SHP77 treated with DMSO at 0.1 percent for 48 hours (cell line): ENCODE results near the gene NR1D2.

Source experiments
- DNase-seq: peaks from one replicate; lab custom pipeline; 2025; lab: John Stamatoyannopoulos, UW

Gene NR1D2

DNA sequence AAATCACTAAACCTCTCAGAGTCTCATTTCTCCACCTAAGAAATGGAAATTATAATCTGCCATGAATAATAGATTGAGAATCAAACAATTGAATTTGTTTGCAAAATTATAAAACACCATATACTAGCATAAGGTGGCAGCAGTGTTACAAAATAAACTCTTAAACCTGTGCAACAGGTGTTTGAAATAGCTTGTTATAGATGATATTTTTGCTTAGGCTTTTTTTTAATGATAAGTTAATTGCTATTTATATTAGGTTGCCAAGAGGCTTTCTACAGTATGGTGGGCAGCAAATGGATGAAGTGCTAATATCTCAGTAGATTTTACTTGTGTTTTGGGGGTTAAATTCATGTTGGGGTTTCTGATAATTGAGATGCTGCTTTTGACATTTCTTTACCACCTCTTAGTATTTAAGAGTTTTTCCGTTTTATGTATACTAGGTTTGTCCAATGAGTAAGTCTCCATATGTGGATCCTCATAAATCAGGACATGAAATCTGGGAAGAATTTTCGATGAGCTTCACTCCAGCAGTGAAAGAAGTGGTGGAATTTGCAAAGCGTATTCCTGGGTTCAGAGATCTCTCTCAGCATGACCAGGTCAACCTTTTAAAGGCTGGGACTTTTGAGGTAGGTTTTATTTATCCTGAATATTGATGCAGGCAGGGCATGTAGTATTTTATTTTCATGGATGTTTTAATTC lies 19.6 kb downstream of the NR1D2 start:
- DNase-seq = no peak

DNA sequence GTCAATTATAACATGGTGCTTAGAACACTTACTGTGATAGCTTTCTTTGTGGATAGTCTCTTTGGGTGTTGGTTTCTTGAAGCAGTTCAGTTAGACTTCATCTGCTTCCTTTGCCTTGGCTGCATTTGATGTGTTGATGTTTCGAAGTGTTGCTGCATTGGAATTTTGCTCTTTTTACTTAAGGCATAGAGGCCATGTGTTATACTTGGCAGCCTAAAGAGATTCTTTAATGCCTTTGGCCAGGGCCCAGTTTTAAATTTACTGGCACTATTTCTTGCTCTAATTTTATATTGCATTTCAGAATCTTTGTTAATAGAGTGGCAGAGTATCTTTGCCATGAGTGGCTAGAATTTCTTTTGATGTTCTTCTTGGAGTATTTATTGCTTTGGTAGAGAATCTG lies 21.2 kb downstream of the NR1D2 start:
- no peak for DNase-seq

DNA sequence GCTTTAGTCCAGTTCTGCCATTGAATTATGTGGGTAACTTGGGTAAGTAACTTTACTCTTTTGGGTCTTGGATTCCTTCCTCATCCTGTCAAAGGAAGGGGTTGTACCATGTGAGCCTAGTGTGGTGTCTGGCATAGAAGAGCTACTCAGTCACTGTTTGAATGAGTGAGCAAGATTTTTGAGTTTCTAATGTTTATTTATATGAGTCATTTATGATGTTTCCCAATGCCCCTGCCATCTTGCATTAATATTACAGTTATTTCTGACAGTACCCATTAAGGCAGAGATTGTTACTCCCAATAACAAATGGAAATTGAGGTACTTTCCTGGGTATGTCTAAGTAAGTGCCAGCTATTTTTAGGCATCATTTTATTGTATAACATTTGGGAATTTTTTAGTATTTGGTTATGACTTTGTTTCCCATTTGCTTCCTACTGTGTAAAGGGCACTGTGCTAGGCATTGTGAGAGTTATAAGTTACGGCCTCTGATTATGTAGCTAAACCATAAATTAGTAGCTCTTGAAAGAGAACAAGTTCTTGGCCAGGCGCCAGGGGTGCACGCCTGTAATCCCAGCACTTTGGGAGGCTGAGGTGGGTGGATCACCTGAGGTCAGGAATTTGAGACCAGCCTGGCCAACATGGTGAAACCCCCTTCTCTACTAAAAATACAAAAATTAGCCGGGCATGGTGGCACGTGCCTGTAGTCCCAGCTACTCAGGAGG lies 23.5 kb downstream of the NR1D2 start:
- DNase-seq = no peak

DNA sequence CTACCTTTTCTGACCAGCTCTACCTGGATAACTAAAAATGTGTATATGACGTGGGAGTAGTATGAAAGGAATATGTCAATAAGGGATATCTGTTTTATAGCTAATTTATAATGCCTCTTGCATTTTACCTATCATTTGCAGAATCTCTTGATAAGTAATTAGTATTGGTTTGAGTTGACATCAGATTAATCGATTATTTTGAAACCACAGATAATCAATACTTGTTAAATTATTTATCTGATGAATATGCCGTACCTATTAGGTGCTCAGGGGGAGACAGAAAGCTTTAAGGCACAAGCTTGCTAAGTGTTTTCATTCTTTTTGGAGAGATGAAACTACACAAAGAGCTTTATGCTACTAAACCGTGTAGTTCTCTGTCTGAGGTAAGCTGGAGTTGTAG lies 24.3 kb downstream of the NR1D2 start:
- DNase-seq = no peak

DNA sequence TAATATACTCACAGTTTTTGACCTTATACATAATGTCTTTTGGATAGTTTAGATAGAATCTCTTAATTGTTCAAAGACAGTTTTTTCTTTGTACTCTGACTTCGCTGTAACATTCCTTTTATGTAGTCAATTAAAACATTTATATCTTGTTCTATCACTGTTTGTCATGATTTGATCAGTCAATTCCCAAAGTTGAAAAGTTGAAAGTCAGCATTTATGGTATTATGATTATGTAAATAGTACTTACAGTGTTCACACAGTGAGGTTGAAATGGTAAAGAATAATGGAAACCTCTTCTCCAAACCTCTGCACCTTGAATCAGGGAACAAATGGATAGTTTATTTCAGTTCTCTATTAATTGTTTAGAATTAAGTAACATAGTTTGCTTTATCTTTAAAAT lies 26.6 kb downstream of the NR1D2 start:
- no peak for DNase-seq

DNA sequence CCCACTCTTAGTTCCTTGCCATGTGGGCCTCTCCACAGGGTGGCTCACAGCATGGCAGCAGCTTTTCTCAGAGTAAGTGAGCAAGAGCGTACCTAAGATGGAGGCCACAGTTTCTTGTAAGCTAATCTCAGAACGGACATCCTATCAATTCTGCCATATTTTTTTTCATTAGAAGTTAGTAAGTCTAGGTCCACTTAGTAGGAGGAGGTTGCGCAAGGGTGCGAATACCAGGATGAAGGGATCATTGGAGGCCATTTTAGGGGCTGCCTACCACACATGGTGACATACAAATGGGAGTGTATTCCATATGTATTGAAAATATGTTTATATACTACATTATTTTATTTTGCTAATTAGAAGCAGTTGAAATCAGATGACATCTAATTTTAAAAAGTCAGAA lies 31.5 kb downstream of the NR1D2 start:
- DNase-seq = no peak

DNA sequence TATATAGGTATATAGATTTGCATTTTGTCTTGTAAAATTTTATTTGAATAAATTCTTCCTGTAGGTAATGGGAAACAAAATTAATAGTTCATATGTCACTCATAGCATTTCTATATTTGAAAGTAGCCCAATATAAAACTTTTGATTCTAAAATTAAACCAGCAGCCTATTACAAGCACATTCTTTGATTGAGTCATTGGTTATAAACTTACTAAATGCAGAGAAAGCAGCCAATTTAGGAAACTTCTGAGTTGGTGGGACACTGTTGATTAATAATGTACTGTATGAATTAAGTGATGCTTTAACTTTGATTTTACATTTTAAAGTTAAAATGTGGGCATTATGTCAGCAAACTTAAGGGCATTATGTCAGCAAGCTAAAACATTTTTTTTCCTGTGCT lies 34.5 kb downstream of the NR1D2 start:
- no peak for DNase-seq

DNA sequence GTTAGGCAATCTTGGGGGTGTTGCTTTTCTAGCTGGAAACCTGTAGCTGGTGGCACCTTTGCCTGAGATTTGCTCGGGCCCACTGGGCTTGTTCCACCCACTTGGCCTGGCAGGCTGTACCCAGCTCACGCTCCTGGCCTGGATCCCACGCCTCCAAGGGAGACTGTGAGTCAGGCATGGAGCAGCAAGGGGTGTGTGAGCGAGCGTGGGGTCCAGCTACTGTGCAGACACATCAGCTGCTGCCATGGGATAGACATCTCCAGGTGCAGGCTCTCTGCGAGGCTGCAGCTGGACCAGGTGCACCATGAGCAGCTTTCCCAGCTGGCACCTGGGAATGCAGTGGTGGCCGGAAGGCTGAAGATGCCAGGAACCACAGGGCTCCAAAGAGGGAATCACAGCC lies 36.0 kb downstream of the NR1D2 start:
- peak; percentile 34 for DNase-seq

DNA sequence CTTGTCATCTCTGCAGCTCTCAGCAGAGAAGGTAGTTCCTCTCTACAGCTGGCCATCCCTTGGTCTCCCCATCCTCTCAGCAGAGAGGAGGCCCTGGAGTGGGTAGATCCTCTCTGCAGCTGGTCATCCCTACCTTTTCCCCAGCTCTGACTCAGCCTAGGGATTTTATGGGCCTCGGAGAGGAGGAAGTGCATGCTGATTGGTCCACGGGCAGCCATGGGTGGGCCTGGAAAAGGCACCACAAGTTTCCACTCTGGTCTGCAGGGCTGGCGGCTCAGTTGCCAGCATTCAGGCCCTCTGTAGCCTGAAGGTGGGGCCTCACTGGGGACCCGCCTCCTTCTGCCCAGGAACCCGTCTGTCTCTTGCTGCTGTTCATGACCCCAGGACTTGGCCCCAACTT lies 36.9 kb downstream of the NR1D2 start:
- DNase-seq = no peak

DNA sequence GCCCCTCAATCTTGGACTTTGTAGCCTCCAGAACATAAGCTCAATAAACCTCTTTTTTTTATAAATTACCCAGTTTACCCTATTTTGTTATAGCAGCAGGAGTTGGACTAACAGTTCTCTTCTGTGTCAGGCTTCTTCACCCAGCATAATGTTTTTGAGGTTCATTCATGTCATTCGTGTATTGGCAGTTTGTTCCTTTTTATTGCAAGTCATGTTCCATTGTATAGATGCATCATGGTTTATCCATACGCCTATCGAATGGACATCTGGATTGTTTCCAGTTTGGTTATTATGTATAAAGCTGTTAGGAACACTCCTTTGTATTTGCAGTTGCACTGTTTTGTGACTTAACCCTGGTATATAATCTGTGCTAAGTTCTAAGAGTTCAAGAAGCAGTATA lies 39.8 kb downstream of the NR1D2 start:
- DNase-seq = no peak

DNA sequence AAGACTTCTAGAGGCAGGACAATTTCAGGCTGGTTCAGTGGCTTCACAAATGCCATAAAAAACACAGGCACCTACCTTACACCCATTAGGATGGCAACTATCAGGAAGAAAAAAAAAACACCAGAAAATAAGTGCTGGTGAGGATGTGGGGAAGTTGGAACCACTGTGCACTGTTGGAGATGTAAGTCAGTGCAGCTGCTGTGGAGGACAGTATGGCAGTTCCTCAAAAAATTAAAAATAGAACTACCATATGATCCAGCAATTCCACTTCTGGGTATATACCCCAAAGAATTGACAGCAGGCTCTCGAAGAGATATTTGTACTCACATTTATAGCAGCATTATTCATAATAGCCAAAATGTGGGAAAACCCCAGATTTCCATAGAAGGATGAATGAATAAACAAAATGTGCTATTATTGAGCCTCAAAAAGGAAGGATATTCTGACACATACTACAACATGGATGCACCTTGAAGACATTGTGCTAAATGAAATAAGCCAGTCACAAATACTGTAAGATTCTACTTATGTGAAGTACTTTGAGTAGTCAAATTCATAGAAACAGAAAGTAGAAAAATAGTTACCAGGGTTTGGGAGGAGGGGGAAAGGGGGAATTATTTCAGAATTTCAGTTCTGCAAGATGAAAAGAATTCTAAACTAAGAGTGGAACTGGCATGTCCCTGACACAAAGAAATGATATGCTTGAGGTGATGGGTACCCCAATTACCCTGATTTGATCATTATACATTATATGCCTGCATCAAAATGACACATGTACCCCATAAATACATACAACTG lies 40.9 kb downstream of the NR1D2 start:
- DNase-seq = no peak

DNA sequence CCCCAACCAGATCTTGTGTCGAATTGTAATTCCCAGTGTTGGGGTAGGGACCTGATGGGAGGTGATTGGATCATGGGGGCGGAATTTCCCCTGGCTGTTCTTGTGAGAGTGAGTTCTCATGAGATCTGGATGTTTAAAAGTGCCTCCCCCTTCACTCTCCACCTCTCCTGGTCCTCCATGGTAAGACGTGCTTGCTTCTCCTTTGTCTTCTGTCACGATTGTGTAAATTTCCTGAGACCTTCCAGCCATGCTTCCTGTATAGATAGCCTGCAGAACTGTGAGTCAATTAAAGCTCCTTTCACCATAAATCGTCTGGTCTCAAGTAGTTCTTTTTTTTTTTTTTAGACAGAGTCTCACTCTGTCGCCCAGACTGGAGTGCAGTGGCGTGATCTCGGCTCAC lies 42.3 kb downstream of the NR1D2 start:
- DNase-seq = no peak

DNA sequence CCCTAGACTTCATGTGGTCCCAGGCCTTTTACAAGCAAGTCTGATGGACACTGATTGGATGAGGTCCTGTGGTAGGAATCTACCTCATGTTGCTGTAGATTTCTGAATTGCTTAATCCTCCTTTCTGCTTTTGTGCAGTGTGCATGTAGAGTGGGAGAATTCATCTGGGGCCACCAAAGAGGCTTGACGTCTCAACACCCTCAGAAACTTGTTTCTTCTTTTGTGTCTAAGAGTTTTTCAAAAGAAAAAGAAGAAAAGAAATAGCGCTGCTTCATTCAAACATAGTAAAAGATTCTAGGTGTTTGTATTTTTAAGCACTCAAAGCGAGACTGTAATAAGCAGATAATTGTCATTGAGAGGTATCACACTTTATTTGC lies 46.2 kb downstream of the NR1D2 start:
- no peak for DNase-seq

DNA sequence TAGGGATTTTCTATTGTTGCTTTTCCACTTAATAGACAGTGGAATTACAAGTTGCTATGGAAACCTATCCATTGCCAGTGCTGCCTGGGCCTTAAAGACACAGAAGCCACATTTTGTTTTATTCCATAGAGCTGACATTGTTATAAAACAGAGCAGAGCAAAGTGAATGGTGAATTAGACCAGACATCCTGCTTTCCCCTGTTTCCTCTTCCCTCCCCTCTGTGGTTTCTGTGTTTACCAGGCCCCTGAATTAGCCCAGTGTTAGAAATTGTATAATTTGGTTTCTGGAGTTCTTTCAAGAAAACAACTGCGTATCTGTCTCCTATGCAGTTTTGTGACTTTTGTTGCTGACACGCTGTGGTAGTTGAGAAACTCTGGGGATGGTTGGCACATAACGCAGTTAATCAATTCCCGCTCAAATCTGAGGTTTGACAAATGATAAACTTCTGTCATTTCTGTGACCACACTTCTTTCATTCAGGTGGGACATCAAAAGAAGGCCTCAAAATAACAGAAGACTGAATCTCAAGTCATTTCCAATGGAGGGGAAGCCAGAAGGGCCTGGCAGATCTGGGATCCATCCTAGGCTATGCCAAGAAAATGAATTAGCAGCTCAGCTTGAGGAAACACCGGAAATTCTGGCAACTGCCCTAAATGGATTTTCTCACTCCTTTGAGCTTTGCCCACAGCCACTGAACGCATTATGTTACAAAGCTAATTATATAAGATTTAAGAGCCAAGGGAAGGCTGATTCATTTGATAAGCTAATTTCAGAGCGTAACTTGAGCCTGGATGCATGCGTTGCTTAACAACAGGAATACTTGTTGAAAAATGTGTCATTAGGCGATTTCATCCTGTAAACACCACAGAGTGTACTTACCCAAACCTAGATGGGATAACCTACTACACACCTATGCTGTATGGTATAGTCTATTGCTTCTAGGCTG lies 46.9 kb downstream of the NR1D2 start:
- no peak for DNase-seq

DNA sequence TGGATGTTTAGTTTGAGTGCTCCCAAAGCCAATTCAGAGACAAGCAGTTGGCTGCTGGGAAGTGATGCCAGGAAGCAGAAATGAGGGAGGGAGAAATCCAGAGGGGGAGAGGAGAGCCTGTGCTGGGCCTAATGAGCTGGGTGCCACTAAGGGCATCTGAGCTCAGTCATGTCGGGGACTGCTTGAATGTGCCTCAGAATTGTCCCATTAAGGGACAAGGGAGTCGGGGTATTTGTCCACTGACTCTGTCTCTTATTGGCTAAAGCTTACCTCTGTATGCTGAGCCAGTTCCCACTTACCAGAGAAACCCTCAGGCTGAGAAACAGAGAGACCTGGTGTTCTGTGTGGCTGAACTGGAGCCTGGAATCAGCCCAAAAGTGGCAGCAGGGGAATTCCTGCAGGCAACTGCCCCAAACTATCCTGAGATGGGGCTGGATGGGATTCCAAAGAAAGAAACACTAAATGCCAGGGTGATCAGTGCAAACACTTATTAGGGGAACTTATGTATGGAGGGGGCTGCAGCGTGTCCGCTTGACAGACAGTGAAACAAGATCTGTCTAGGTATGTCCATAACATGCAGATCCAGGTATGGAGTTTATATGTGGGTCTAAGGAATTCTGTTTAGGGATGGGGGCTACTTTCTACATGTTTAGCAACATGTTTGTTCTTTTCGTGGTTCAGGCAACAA lies 48.6 kb downstream of the NR1D2 start:
- no peak for DNase-seq

DNA sequence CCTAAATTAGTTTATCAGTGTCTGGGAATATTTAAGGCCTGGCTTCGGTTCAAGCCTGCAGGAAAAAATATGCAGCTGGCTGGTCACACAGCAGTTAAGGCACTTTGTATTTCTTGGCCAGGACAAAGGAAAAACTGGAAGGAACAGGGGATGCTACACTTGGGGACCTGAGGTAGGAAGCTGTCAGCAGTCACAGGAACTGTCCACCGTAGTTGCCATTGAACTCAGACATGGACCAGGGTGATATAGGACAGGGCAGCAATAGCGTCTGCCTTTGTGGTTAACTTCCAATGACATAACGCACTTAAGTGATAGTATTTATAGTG lies 49.1 kb downstream of the NR1D2 start:
- DNase-seq = no peak

DNA sequence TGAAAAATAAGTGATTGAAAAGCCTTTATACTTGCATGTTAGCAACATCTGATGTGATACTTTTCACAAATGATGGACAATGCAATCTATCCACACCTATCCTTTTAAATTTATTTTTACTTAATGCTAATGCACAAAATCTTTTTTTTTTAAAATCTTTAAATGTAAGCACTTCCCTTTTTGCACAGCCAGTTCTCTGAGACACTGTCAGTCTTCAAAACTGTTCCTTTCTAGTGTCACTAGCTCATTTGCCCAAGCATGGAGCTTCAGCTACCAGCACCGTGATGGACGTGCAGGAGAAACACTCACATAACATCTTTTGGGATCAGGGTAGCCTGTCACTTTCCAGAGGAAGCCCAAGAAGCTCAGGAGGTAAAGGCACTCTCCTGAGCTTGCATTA lies 50.1 kb downstream of the NR1D2 start:
- DNase-seq = no peak

DNA sequence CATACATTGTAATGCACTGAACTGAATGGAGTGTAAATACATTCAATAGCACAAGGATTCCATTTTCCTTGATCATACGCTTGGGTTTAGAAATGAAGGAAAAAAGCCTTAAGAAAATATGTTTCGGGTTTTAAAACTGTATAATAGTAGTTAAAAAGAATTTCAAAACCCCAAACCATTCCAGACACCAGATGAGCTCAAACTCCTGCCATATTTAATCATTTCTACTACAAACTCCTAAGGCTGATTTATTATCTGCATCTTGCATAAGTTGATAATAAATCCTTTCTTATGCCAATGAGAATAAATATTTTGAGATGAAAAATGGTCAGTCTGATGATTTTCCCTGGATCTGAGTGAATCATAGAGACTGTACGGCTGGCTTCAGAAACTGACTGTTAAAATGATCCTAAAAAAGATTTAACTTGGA lies 51.0 kb downstream of the NR1D2 start:
- no peak for DNase-seq

DNA sequence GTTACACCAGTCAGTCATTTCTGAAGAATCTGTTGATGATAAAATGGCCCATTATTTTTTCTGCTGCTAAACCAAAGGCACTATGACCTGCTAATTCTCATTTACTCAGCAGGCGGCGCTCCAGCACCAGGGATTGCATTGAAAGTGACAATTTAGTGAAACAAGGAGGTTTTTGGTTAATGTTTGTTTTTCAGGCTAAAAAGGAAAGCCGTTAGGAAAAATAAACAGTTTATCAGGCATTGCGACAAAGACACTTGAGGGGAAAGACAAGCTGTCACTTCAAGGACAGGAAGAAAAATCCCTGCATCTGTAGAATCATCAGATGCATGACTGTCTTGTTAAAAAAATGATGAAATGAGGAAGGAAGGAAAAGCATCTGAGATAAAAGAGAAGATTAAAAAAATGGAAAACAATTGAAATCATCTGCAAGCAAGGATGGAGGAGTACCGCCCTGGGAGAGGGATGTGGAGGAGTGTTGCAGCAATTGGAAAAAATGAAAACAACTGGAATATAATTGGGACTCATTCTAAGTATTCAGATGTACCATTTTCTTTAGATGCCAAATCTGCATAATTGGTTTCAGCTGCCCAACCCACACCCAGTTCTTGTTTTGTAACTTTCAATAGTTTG lies 54.0 kb downstream of the NR1D2 start:
- DNase-seq = no peak

DNA sequence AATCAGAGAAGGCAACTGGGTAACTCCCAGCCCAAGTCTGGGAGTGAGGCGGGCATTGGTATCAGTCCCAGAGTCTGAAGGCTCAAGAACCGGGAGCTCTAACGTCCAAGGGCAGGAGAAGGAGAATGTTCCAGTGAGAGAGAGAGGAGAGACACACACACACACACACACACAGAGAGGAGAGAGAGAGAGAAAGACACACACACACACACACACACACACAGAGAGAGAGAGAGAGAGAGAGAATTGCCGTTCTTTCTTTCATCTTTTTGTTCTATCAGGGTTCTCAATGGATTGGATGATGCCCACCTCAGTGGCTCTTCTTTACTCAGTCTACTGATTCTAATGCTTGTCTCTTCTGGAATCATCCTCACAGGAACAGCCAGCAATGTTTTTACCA lies 57.0 kb downstream of the NR1D2 start:
- no peak for DNase-seq

DNA sequence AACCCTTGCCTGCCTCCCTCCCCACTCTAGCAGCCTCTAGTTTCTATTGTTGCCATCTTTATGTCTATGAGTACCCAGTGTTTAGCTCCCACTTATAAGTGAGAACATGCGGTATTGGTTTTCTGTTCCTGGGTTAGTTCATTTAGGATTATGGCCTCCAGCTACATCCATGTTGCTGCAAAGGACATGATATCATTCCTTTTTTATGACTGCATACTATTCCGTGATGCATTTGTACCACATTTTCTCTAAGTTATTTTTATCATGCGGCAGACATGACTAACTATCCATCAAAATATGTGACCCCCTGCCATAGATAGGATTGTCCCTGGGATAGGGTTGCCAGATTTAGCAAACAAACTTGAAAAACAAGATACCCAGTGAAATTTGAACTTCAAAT lies 58.4 kb downstream of the NR1D2 start:
- no peak for DNase-seq
